H1 (cell line): ENCODE results near the gene USP37. TPM values are rescaled to one million over a fixed set of nuclear protein-coding genes. Genes with fewer than 3 reads are reported as not detected.

Experiments used
- ATF3 ChIP-seq: IDR thresholded peaks from 2 replicates; pipeline ENCODE4 v1.6.1; 2011; ENCODE audit warnings: low read depth, mild to moderate bottlenecking, low read length; ENCODE audit not compliant: insufficient read depth
- HDAC6 ChIP-seq: IDR thresholded peaks from one replicate; pipeline ENCODE4 v1.7.1; 2012; ENCODE audit warnings: low read depth, mild to moderate bottlenecking, inconsistent platforms, low read length, moderate library complexity
- KDM4A ChIP-seq: IDR thresholded peaks from one replicate; pipeline ENCODE4 v1.7.1; 2012; ENCODE audit warnings: low read depth, mild to moderate bottlenecking, moderate library complexity, low read length, inconsistent platforms; ENCODE audit not compliant: severe bottlenecking
- PHF8 ChIP-seq: fragments of 200-600 bp; sonication (generic); conservative IDR thresholded peaks from 2 replicates; pipeline ENCODE4 v1.7.1; 2012; ENCODE audit warnings: low read depth, mild to moderate bottlenecking, inconsistent platforms, low read length, moderate library complexity
- polyA plus RNA-seq, 7 experiments: library from polyadenylated mRNA; depleted of rRNA in 3 of 7; stranded (reverse) in 5 of 7; unstranded in 2 of 7; fragments of >200 nt in 5 of 7; fragments of 200-250 nt in 2 of 7; gene quantifications; 1 replicate in 5 of 7; 2 replicates in 1 of 7; 4 replicates in 1 of 7; pipeline versions ENCODE4 v1.2.1 to v1.2.3, GENCODE V29; 2011 to 2013; ENCODE audit warnings: missing spikeins in 2 of 7, mixed read lengths in 2 of 7
- total RNA-seq: library from RNA; stranded (reverse); fragmentation: NEBNext Ultra II Directional; extraction: Animal tissue kit (Norgen Biotek cat#: 25700); gene quantifications from 2 replicates; pipeline ENCODE4 v1.2.1, GENCODE V29; 2021

Gene USP37
- total and polyA plus RNA-seq, 2 of the 8 experiments (the other 6 are each of a cell fraction or from before 2014, with no cell fraction given) = 3.8 to 29.1 TPM

GRCh38 chr2:218401890-218402289 is 166.3 kb downstream of the USP37 start (continued):
- TF ChIP-seq ATF3 (no peak), HDAC6 (no peak), PHF8 (no peak), KDM4A (no peak)
